Left lung (tissue), 10 donors: ENCODE data around the gene SDR39U1. TPM values are rescaled to one million over a fixed set of nuclear protein-coding genes. Genes with fewer than 3 reads are reported as not detected.

ENCODE experiments used
- ATAC-seq: fragments of 200-7000 bp; cut with Tn5 transposase; one replicate; pipeline ENCODE4 v1.9.1; 2020; ENCODE audit warnings: moderate library complexity
- DNase-seq, 4 donors: peaks; one replicate each; pipeline ENCODE4 v3.0.0-alpha.2; 2013 to 2020
- H3K27ac ChIP-seq, 2 donors: fragments of 200-600 bp; sonication (generic) in 1 of 2; one replicate each; pipeline versions ENCODE4 v1.5.0 to v1.8.0; 2020 to 2021
- H3K27me3 ChIP-seq, 2 donors: fragments of 200-600 bp; sonication (generic) in 1 of 2; one replicate each; pipeline versions ENCODE4 v1.5.0 to v1.8.0; 2020 to 2021
- H3K36me3 ChIP-seq, 2 donors: fragments of 200-600 bp; sonication (generic) in 1 of 2; one replicate each; pipeline versions ENCODE4 v1.5.0 to v1.8.0; 2020 to 2021
- H3K4me1 ChIP-seq, 2 donors: fragments of 200-600 bp; one replicate each; pipeline ENCODE4 v1.8.0; 2021
- H3K4me3 ChIP-seq, 2 donors: fragments of 200-600 bp; sonication (generic) in 1 of 2; one replicate each; pipeline versions ENCODE4 v1.5.0 to v1.8.0; 2020 to 2021; ENCODE audit warnings: mild to moderate bottlenecking in 1 of 2
- H3K9me3 ChIP-seq, 2 donors: fragments of 200-600 bp; sonication (generic) in 1 of 2; one replicate each; pipeline versions ENCODE4 v1.5.0 to v1.8.0; 2020 to 2021
- CTCF ChIP-seq, 2 donors: fragments of 200-600 bp; sonication (generic) in 1 of 2; IDR thresholded peaks; one replicate each; pipeline versions ENCODE4 v1.5.0 to v1.8.0; 2021; ENCODE audit warnings: antibody characterized with exemption in 2 of 2
- intact Hi-C, 2 donors: fragments of 100-400 bp; cut with DNase I; formaldehyde crosslinking; loops; one replicate each; pipeline versions ENCODE4 v1.11.2 to v1.14.2; 2022
- polyA plus RNA-seq, 6 donors: library from polyadenylated mRNA; unstranded; fragments of 120-200 nt; gene quantifications; one replicate each; pipeline ENCODE4 v1.2.1, GENCODE V29; 2013; ENCODE audit not compliant: insufficient read length in 6 of 6
- total RNA-seq, 2 donors: library from RNA; stranded (reverse); fragmentation: NEBNext Ultra II Directional; extraction: Animal tissue kit (Norgen Biotek cat#: 25700); gene quantifications; one replicate each; pipeline ENCODE4 v1.2.1, GENCODE V29; 2021
- donor health status: DM: no; HTN: yes; CAD: no.
- donor health status: DM: no; HTN: no; CAD: no.

The SDR39U1 gene
- total and polyA plus RNA-seq, 8 donors = 32.7 to 51.9 (median 43.3) TPM

GRCh38 chr14:24437736-24438067, 4.9 kb downstream of the SDR39U1 start:
- H3K4me3 ChIP-seq = no peak overlapping the region
- ATAC-seq = no peak
- DNase-seq = no peak
- no peaks in the 10 kb centered on the region for H3K27me3 ChIP-seq
- intact Hi-C loops = loop anchor here in 1 of 2 donors (10.0 kb wide), 1 partner anchor 103 kb away; the partner anchor contains the start of genes ADCY4 and RIPK3
- no peaks in the 10 kb centered on the region for H3K9me3 ChIP-seq
- peaks cover 0 to 78% of the 10 kb centered on the region in 2 donors for H3K36me3 ChIP-seq
- no peak for TF ChIP-seq CTCF (IDR thresholded peaks at IDR 0.05)
- peaks cover 17 to 62% of the 10 kb centered on the region in 2 donors for H3K4me1 ChIP-seq
- peak overlapping the region in 1 of 2 donors; percentile 69 for H3K27ac ChIP-seq

GRCh38 chr14:24437020-24437735, 5.4 kb downstream of the SDR39U1 start:
- Histone ChIP-seq H3K27ac (peak overlapping the region; percentile 46 to 69), H3K4me1 (peaks cover 17 to 67% of the 10 kb centered on the region in 2 donors), H3K9me3 (no peaks in the 10 kb centered on the region), H3K36me3 (peaks cover 0 to 83% of the 10 kb centered on the region in 2 donors), H3K27me3 (no peaks in the 10 kb centered on the region), H3K4me3 (no peak overlapping the region)
- ATAC-seq (no peak), DNase-seq (no peak)
- intact Hi-C loops = loop anchor here in 1 of 2 donors (10.0 kb wide), 1 partner anchor 102 kb away; the partner anchor contains the start of genes ADCY4 and RIPK3
- peak in 1 of 2 donors; percentile 14 for TF ChIP-seq CTCF (IDR thresholded peaks at IDR 0.05)

- Histone ChIP-seq H3K4me1 (peaks cover 19 to 67% of the 10 kb centered on the region in 2 donors), H3K27ac (peak overlapping the region; percentile 50 to 69), H3K36me3 (peaks cover 0 to 85% of the 10 kb centered on the region in 2 donors), H3K27me3 (no peaks in the 10 kb centered on the region), H3K9me3 (no peaks in the 10 kb centered on the region), H3K4me3 (no peak overlapping the region)
- peak; percentile 70 for ATAC-seq
- peak in 2 of 4 donors; percentile 60 to 80 for DNase-seq
- intact Hi-C loops = loop anchor here in 1 of 2 donors (10.0 kb wide), 1 partner anchor 102 kb away; the partner anchor contains the start of genes ADCY4 and RIPK3
- TF ChIP-seq CTCF (IDR thresholded peaks at IDR 0.05) = peak; percentile 59 to 85
These were observed 6.1 kb downstream of the SDR39U1 start for GRCh38 chr14:24436355-24437019.

- Histone ChIP-seq H3K27ac (peak overlapping the region; percentile 50 to 69), H3K4me1 (peaks cover 24 to 67% of the 10 kb centered on the region in 2 donors), H3K27me3 (no peaks in the 10 kb centered on the region), H3K9me3 (no peaks in the 10 kb centered on the region), H3K4me3 (no peak overlapping the region), H3K36me3 (peaks cover 0 to 81% of the 10 kb centered on the region in 2 donors)
- TF ChIP-seq CTCF (IDR thresholded peaks at IDR 0.05) = no peak
- DNase-seq = no peak
- intact Hi-C loops = loop anchor here in 1 of 2 donors (10.0 kb wide), 1 partner anchor 101 kb away; the partner anchor contains the start of genes ADCY4 and RIPK3
- no peak for ATAC-seq
These were observed 6.6 kb downstream of the SDR39U1 start for GRCh38 chr14:24435998-24436354.
